SK-N-MC (cell line): ENCODE results near the gene MAPKAPK2.
"Not testable (repeated sequence)": the region's sequence is repeated elsewhere in the genome, so short reads cannot be mapped to it uniquely, and the experiment has no call there.

Experiments used
- DNase-seq: peaks from one replicate; pipeline ENCODE4 v3.0.0-alpha.2; 2011; ENCODE audit warnings: low read depth, low spot score
- H3K27ac ChIP-seq: fragments of 200-600 bp; sonication (generic); 2 replicates; pipeline ENCODE4 v1.5.1; 2016; ENCODE audit warnings: mixed run types
- H3K36me3 ChIP-seq: fragments of 200-600 bp; sonication (generic); 2 replicates; pipeline ENCODE4 v1.6.1; 2017; ENCODE audit warnings: antibody characterized with exemption, low read length, mixed read lengths; ENCODE audit not compliant: insufficient read depth
- H3K4me3 ChIP-seq: fragments of 200-600 bp; sonication (generic); 2 replicates; pipeline ENCODE4 v1.5.1; 2016
- H3K9ac ChIP-seq: fragments of 200-600 bp; sonication (generic); 2 replicates; pipeline ENCODE4 v1.8.0; 2017; ENCODE audit warnings: mixed run types, mixed read lengths; ENCODE audit not compliant: insufficient read length
- H3K9me3 ChIP-seq: fragments of 200-600 bp; sonication (generic); 2 replicates; pipeline ENCODE4 v1.6.1; 2017; ENCODE audit warnings: low read depth, mild to moderate bottlenecking, antibody characterized with exemption, low read length, moderate library complexity, mixed read lengths
- EZH2 ChIP-seq: fragments of 200-600 bp; sonication (generic); IDR thresholded peaks from one replicate; pipeline ENCODE4 v1.6.1; 2017; ENCODE audit warnings: antibody characterized with exemption
- FOXP2 ChIP-seq: optimal IDR thresholded peaks from 2 replicates; pipeline ENCODE3; 2011; ENCODE audit warnings: mild to moderate bottlenecking, moderate library complexity; ENCODE audit not compliant: insufficient read depth; ENCODE audit errors: extremely low read length, control extremely low read depth
- POLR2AphosphoS5 ChIP-seq: IDR thresholded peaks from 2 replicates; pipeline ENCODE4 v1.6.1; 2012; ENCODE audit warnings: mild to moderate bottlenecking, low read depth, low read length, borderline replicate concordance

Gene MAPKAPK2

GRCh38 chr1:206769304-206769731 lies 84.6 kb downstream of the MAPKAPK2 start:
- H3K9ac ChIP-seq, result no peak overlapping the region
- no peak overlapping the region for H3K27ac ChIP-seq
- TF ChIP-seq POLR2AphosphoS5 (no peak), FOXP2 (no peak), EZH2 (no peak)
- no peak overlapping the region for H3K4me3 ChIP-seq
- H3K36me3 ChIP-seq, result no peaks in the 10 kb centered on the region
- H3K9me3 ChIP-seq, result no peaks in the 10 kb centered on the region
- no peak for DNase-seq

- Histone ChIP-seq H3K9ac (no peak within 1 kb of the TSS), H3K27ac (no peak within 1 kb of the TSS), H3K36me3 (no peaks in the 10 kb centered on the region), H3K4me3 (no peak within 1 kb of the TSS), H3K9me3 (no peaks in the 10 kb centered on the region)
- TF ChIP-seq FOXP2 (no peak), EZH2 (no peak), POLR2AphosphoS5 (no peak)
- DNase-seq, result no peak
Measured at GRCh38 chr1:206770531-206771337, 86.0 kb downstream of the MAPKAPK2 start, which contains the start of gene IL19. IL19 (plus strand) TSS chr1:206770773; CDS start chr1:206836663, 65,890 bp downstream.

- no peaks in the 10 kb centered on the region for H3K9me3 ChIP-seq
- H3K9ac ChIP-seq, result no peak overlapping the region
- TF ChIP-seq FOXP2, result no peak
- TF ChIP-seq EZH2, result no peak
- TF ChIP-seq POLR2AphosphoS5, result no peak
- H3K36me3 ChIP-seq, result no peaks in the 10 kb centered on the region
- H3K27ac ChIP-seq, result no peak overlapping the region
- DNase-seq, result no peak
- H3K4me3 ChIP-seq, result no peak overlapping the region
Measured at GRCh38 chr1:206771338-206771692, 86.6 kb downstream of the MAPKAPK2 start.

- DNase-seq, result no peak
- Histone ChIP-seq H3K9me3 (no peaks in the 10 kb centered on the region), H3K9ac (no peak within 1 kb of the TSS), H3K27ac (no peak within 1 kb of the TSS), H3K4me3 (peak within 1 kb of the TSS; percentile 7; the same call in 1 of the 2 replicates), H3K36me3 (no peaks in the 10 kb centered on the region)
- TF ChIP-seq EZH2 (no peak), POLR2AphosphoS5 (no peak), FOXP2 (no peak)
Measured at GRCh38 chr1:206772243-206772937, 87.7 kb downstream of the MAPKAPK2 start, which contains the start of gene IL10. IL10 (minus strand) TSS chr1:206772494; CDS start chr1:206772435, 59 bp downstream.

- Histone ChIP-seq H3K9me3 (no peaks in the 10 kb centered on the region), H3K27ac (no peak overlapping the region), H3K4me3 (no peak overlapping the region), H3K36me3 (no peaks in the 10 kb centered on the region), H3K9ac (no peak overlapping the region)
- TF ChIP-seq EZH2, result no peak
- no peak for TF ChIP-seq POLR2AphosphoS5
- no peak for TF ChIP-seq FOXP2
- DNase-seq, result no peak
Measured at GRCh38 chr1:206774093-206774492, 89.4 kb downstream of the MAPKAPK2 start.

GRCh38 chr1:206776229-206776628 lies 91.5 kb downstream of the MAPKAPK2 start:
- no peaks in the 10 kb centered on the region for H3K36me3 ChIP-seq
- no peak for TF ChIP-seq EZH2
- no peak for TF ChIP-seq FOXP2
- no peak for TF ChIP-seq POLR2AphosphoS5
- peak; percentile 60 for DNase-seq
- H3K4me3 ChIP-seq, result peak overlapping the region; percentile 24; the same call in 1 of the 2 replicates
- H3K9ac ChIP-seq, result no peak overlapping the region
- peak overlapping the region; percentile 85 for H3K27ac ChIP-seq
- no peaks in the 10 kb centered on the region for H3K9me3 ChIP-seq

- Histone ChIP-seq H3K9me3 (no peaks in the 10 kb centered on the region), H3K4me3 (no peak overlapping the region), H3K27ac (no peak overlapping the region), H3K9ac (no peak overlapping the region), H3K36me3 (no peaks in the 10 kb centered on the region)
- DNase-seq, result no peak
- no peak for TF ChIP-seq POLR2AphosphoS5
- no peak for TF ChIP-seq EZH2
- no peak for TF ChIP-seq FOXP2
Measured at GRCh38 chr1:206778031-206778430, 93.3 kb downstream of the MAPKAPK2 start.

GRCh38 chr1:206778911-206779310 lies 94.2 kb downstream of the MAPKAPK2 start:
- H3K4me3 ChIP-seq, H3K9ac ChIP-seq, DNase-seq, H3K9me3 ChIP-seq, H3K27ac ChIP-seq, H3K36me3 ChIP-seq: not testable (repeated sequence)

- H3K9me3 ChIP-seq, result no peaks in the 10 kb centered on the region
- H3K36me3 ChIP-seq, result no peaks in the 10 kb centered on the region
- no peak overlapping the region for H3K4me3 ChIP-seq
- TF ChIP-seq POLR2AphosphoS5 (no peak), FOXP2 (no peak), EZH2 (no peak)
- no peak overlapping the region for H3K9ac ChIP-seq
- no peak overlapping the region for H3K27ac ChIP-seq
- DNase-seq, result no peak
Measured at GRCh38 chr1:206779638-206780037, 94.9 kb downstream of the MAPKAPK2 start.
